Stimulated activated CD4-positive, alpha-beta T cell treated with anti-CD3 and anti-CD28 coated beads, Interleukin-4, amount 100 ng/mL, for 24 hours (primary cell): ENCODE data around the gene SLC35D1.
"Not testable (repeated sequence)": the region's sequence is repeated elsewhere in the genome, so short reads cannot be mapped to it uniquely, and the experiment has no call there.

Experiments
- DNase-seq: peaks from one replicate; pipeline ENCODE4 v3.0.0-alpha.2; 2020

Gene SLC35D1

DNA sequence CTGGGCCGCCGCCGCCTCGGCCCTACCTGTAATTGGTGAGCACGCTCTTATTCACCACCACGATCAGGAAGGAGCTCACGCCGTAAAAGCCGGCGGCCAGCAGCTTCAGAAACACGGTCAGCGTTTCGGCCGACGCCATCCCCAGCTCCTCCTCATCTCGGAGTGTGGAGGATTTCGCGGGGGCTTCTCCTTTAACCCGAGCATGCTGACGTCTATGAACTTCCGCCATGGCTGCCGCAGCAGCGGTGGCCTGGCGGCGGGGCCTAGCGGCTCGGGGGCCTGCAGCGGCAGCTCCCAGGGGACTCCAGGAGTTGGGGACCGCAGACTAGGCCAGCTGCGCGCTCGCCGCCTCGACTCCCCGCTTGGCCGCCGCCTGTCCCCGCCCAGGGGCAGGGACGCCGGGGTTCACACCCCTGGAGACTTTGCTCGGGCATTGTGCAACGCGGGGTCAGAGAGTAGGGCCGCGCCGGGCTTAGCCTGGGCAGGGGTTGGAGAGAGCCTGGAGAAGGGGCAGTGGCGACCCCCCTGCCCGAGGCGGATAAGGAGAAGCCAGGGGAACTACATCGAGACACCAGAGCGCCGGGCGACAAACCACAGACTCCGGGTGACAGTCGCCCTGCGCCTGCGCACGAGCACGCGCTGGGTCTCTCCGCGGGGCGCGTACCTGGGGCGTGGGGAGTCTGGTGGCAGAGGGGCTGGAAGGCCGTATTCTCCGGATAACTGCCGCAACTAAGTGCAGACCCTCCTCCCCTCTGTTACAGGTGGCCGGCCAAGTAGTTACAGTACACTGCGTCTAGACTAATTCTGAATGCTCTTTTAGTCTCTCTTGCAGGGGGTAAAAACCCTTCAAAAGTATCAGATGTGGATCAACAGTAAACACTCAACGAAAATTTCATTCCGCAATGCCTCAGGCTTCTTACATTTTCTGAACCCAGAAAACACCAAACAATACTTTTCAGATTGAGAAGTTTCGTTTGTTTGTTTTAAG lies at the start of gene SLC35D1:
TSS of gene SLC35D1 (minus strand) at position 364 of the 988 bp plus-strand sequence. CDS start at position 229, 135 bp downstream.
- DNase-seq = peak; percentile 79

DNA sequence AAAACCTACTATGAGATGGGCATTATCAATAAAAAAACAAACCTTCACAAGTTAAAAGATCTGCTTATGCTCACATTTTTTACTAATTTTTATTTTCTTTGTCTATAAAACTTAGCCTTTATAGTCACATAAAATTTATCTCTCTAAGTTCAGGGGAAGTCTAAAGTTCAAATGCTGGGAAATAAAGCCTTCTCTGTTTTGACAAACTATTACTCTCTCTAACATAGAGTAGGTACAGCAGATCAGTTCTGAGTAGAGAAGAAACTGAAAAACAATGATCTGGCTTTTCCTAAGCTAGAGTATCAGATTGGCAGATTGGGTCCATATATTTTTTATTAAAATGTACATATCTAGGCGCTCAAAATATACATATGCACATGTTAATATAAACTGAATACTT lies 49.6 kb upstream of the SLC35D1 start:
- no peak for DNase-seq

DNA sequence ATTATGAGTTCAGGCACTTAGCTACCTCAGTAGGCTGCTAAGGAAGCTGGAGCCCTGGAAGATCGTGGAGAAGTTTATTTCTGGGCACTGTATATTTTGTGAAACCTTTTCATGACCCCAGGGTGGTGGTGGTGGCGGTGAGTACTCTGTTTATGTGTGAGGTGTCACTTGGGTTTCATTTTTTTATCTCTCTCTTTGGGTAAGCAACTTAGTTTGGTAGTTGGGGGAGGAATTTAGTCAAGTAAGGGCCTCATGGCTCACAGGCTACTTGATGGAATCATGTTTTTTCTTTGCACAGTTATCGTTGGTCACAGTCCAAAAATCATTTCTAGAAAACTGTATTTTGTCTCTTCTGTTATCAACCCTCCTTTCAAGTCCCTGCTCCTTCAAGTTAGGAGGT lies 46.9 kb upstream of the SLC35D1 start:
- DNase-seq = no peak

DNA sequence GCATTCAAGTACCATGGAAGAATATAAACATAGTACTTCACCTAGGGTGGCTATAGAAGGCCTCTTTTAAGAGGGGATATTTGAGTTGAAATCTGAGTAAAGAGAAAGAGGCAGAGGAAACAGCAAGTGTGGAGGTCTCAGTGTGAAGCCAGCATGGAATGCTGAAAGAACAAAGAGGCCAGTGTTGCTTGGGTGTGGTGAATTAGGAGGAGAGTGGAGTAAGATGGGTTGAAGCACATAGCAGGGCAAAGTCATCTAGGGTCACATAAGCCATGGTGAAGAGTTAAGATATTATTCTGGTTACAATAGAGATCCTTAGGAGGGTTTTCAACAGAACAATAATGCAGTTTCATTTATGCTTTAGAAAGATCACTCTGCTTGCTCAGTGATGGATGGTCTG lies 43.4 kb upstream of the SLC35D1 start:
- no peak for DNase-seq

DNA sequence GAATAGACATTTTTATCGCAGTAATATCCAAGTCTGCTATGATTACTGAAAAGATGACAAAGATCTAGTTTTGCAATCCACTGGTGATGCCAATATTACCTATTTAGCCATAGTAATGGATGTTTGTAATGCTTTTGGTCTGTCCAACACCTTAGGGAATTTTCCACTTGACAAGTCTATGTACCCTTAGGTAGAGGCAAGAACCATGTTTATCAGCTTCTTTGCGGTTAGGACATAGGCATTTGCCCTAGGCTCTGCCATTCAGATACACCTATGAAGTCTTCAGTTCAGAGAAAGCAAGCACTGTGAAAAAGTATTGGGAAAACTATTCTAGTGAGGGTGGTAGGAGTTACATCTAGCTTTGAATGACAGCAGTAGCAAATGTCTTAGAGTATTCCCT lies 40.2 kb upstream of the SLC35D1 start:
- no peak for DNase-seq

DNA sequence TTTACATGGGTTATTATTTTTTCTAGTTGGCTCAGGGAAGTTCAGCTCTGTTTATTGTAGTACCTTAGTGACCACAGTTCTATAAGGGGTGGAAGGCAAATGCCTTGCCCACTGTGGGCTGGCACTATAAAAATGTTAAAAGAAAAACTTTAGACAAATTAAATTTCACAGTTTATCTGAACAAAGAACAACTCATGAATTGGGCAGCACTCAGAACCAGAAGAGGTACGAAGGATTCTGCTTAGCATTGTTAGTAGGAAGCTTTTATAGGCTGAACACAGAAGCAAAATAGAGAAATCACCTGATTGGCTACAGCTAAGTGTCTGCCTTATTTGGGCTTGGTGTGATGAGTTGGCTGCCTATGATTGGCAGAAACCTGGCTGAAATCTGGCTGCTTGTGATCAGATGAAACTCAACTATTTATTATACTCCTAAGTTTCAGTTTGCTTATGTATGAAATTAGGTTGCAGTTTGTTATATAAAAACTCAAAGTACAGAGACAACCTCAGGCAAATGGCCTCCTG lies 35.8 kb upstream of the SLC35D1 start:
- DNase-seq = no peak

DNA sequence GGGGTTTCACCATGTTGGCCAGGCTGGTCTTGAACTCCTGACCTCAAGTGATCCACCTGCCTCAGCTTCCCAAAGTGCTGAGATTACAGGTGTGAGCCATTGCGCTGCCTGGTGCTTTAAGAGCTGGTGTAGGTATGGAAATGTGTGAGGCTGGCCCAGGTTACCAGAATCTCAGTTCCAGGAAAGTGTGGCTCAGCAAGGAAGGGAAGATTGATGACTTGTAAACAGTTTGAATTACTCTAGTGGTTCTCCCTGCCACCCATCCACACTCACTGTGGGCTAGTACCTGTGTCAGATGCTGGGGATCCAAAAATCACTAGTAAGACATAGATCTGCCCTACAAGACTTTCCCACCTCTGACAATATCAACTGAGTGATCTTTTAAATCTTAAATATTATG lies 34.5 kb upstream of the SLC35D1 start:
- no peak for DNase-seq

DNA sequence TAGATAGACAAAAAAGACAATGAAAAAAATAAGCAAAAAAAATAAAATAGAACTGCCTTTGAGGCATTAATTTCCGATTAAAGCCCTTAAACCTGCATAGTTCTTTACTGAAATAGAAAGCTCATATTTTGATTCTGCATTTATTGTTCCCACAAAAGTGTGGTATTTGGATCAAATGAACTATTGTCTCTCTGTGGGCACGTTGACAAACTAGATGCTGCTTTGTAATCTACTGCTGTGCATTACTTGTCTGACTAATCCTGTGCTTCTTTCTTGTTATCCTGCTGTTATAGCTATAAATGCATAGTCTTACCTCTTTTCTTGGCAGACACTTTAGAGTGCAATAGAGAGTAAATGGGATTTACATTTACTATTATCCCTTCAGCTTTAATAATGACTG lies 31.4 kb upstream of the SLC35D1 start:
- DNase-seq = no peak

DNA sequence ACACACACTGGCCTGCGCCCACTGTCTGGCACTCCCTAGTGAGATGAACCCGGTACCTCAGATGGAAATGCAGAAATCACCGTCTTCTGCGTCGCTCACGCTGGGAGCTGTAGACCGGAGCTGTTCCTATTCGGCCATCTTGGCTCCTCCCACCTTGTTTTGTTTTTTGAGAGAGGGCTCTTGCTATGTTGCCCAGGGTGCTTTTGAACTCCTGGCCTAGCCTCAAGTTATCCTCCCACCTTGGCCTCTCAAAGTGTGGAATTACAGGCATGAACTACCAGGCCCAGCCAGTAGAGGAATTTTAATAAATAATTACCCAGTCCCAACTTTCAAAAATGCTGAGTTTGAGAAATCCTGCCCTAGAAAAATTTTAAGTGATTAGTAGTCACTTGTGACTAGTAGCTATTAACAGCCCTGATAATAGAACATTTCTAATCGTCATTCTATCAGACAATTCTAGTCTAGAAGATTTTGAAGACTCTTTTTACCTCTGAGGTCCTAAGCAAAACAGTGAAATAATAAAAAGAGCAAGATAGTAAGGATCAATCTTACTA lies 30.9 kb upstream of the SLC35D1 start:
- no peak for DNase-seq

DNA sequence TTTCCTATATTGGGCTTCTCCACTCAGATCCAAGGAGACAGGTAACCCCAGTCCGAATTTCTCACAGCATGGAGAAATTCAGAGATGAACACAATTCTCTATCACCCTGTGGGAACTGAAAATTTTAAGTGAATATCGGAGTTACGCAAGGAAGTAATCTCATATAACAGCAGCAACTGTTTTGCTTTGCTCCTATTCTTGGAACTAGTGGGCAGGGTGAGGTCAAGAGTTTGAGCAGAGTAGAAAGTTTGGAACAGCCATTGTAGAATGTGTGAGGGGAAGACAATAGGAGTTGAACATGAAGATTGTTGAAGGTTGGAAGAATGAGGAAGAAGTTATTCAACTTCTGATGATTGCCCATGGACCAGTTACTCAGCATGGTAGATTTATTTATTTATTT lies 24.3 kb upstream of the SLC35D1 start:
- no peak for DNase-seq

DNA sequence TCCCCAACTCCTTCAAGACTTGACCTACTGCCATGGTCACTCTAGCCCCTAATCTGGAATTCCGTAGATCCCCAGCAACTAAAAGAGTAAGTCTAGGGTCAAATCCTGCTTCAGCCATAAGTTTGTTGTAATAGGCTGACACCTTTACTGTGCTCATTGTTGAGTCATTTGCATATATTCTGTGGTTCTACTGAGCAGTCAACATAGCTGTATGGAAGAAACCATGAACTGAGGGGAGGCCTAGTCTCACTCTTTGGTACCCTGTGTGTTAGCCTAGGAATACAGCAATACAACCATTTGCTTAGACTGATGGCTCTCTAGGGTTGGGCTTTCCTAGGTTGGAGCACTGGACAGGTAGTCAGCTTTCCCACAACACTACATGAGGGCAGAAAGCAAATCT lies 23.6 kb upstream of the SLC35D1 start:
- DNase-seq = no peak

DNA sequence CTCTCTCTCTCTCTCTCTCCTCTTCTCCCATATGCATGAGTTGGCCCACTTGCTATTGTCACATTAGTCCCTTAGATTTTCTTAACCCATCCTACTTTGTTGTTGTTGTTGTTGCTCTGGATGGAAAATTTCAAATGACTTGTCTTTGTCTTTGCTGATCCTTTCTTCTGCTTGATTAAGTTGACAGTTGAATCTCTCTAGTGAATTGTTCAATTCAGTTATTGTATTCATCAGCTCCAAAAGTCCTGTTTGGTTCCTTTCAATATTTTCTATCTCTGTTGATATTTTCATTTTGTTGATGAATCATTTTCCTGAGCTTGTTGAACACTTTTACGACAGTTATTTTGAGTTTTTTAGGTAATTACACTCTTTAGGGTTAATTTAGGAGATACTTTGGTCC lies 18.8 kb upstream of the SLC35D1 start:
- no peak for DNase-seq

DNA sequence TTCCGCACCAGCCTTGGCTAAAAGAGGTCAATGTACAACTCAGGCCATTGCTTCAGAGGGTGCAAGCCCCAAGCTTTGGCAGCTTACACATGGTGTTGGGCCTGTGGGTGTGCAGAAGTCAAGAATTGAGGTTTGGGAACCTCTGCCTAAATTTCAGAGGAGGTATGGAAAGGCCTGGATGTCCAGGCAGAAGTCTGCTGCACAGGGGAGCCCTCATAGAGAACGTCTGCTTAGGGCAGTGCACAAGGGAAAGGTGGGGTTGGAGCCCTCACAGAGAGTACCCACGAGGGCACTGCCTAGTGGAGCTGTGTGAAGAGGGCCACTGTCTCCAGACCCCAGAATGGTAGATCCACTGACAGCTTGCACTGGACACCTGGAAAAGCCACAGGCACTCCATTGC lies 13.7 kb upstream of the SLC35D1 start:
- DNase-seq = not testable (repeated sequence)

DNA sequence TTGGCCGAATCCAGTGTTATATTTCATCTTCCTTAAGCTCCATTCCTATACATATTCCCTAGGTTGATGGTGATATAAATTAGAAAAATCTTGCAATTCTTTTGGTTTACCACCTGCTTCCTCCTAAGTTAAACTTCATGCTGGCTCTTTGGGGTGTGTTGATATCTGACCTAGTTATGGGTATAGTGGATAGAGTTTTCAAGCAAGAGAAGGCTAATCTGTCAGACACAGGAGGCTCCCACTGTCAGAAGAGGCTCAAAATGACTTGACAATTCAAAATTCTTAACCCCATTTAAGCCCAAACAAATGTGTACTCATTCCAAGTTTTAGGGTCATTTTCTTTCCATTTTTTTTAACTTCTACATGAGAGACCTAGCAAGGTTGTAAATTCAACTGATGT lies 8.5 kb upstream of the SLC35D1 start:
- DNase-seq = no peak

DNA sequence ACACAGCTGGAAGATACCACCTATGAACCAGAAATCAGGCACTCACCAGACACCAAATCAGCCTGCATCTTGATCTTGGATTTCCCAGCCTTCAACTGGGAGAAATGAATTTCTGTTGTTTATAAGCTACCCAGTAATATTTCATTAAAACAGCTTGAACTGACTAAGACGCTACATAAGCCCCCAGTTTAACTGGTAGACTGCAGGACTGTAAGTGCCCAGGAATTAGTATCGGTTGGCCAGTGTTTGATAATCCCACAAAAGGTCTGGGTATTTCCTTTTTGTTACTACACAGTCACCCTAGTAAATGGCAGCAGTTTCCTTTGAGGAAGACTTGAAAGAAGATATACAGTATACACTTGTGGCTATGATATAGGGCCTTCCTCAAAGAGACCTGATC lies 7.3 kb upstream of the SLC35D1 start:
- DNase-seq = no peak

DNA sequence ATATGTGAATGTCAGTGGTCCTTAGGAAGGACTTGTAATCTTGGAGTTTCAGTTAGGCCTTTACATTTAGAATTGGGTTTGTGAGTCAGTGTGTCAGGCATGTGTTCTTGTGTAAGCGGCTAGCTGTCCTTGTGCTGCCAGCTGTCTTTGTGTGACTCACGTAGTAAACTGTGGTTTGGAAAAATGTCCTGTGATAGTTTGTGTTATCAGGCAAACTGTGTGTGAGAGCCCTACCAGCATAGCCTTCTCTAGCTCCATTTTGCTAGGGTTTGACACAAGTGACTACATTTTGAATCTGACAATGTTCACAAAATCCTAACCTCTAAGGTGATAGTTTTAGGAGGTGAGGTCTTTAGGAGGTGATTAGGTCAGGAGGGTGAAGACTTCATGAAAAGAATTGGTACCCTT lies 6.9 kb upstream of the SLC35D1 start:
- DNase-seq = no peak

DNA sequence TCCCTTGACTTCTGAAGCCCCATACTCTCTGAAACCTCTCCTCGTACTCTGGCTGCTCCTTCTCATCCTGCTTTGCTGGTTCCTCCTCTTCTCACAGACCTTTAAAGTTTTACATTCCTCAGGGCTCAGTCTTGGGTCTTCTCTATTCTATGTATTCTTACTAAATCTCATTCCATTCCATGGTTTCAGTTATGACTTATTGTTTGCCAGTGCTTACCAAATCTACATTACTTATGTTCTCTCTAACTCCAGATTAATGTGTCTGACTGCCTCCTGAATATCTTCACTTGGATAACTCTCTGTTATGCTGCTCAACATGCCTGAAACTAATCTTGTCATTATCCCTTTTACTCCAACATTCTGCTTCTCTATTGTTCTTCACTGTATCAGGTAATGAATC lies 5.4 kb upstream of the SLC35D1 start:
- no peak for DNase-seq

DNA sequence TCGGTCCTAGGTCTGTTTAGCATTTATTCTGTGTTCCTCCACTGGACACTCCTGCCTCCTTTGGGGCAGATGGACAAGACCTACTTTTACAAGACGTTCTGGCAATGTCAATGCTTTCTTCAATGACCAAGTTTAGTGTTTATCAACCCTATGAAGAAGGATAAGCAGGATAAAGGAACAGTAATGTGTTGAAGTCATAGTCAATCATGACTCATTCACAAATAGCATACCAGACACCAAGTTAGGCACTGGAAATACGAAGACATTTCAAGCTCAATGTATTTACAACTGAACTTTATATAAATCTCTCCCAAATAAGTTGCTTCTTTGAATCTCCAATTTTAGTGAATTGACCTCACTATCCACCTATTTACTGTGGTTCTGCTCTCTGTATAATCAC lies 4.8 kb upstream of the SLC35D1 start:
- DNase-seq = no peak

DNA sequence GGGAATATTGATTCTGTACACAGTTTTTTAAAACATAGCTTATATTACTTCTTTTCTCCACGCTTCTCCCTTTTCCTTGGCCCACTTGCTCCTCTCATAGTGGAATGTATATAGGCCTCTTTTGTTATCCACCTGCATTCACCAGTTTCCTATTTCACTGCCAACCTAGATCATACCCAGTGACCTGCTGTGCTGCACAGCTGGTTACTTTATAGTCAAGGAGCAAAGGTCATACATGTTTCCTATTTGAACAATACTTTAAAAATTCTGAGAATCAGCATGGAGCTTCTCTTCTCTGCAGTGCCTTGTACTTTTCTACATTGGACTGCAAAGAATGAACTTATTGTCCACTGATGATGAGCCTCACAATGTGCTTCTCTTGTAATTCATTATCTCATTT lies 4.3 kb upstream of the SLC35D1 start:
- DNase-seq = no peak

DNA sequence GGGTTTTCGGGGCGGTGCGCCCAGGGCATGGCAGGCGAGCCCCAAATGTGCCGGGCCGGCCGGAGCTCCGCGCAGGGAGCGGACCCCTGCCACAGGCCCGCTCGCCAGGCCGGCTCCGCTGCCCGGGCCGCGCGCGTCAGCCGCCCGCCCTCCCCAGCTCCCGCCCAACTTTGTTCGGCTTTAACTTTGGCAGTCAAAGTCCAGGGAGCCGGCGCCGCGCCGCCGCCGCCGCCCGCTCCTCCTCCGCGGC lies 488 bp downstream of the SLC35D1 start:
- DNase-seq = peak; percentile 28

DNA sequence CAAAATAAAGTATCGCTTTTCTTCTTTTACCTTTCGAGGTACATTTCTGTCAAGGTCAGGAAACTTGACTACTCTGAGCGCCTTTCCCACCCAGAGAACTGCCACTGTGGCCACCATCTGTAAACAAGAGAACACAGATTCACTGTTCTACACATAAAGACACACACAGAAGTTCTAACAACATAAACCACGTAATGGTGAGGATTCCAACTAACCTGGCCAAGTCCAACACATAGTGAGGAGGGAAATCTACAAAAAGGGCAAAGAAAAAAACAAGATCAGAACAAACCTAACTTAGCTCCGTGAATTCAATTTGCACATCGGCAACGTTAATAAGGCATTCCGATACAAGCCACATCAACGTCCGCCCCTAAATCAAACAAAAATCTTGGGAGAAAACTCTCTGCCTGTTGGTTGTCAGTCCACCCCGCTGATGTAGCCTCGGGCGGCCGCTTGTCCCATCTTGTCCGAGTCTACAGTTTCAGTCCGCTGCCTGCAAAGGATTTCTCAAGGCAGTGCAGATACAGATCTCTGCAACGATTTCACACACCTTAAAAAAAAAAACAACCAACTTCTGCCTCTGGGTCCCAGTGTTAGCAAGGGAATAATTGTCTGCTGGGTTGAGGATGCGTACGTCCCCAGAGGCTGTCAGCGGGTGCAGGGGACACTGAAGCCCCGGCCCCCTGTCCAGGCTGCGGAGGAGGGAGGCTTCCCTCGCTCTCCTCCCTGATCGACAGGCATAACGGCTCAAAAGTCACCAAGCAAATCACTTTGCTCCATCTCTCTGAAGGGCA lies 1.0 kb downstream of the SLC35D1 start:
- peak; percentile 7 for DNase-seq

DNA sequence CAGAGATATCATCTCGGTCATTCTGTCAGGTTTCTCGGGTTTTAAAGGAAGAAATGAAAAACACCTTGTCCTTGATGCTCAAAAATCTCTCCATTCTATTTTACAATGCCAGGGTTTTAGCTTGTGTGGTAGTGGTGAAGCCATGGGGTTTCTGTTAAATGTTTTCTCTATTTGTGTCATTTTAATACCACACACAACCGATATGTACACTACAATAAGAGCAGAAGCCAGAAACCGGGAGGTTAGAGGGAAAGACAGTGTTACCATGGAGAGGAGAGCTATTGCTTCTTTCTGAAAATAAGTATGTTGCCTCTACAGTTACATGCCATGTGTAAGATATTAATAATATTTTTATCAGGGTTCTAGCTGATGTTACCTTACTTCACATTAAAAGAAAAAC lies 2.8 kb downstream of the SLC35D1 start:
- no peak for DNase-seq

DNA sequence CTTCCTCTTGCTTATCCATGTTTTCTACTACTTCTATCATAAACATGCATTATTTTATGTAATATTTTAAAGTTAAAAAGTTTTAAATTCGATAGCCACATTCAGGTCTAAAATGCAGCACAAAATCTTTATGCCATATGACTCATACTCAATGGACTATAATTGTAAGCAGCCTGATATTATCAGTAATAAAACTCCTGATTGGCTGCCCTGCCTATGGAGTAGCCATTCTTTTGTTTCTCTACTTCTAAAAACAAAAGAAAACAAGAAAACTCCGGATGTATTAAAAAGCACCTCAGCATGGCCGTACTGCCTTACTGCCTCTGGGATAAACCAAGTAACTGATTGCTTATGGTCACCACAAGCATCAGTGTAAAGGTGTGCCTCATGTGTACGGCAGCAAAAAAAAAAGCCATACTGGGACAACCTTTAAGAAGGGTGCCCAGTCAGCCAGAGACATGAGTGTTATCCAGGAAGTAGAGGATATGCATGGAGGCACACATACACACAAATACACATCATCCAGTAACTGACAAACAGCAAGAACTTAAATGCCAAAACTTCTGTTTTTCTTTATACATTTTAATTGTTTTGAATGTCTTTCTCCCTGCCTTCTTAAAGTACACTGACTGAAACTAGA lies 9.2 kb downstream of the SLC35D1 start:
- no peak for DNase-seq
